ENCODE measurements around the gene GTPBP1.

Gene GTPBP1

DNA sequence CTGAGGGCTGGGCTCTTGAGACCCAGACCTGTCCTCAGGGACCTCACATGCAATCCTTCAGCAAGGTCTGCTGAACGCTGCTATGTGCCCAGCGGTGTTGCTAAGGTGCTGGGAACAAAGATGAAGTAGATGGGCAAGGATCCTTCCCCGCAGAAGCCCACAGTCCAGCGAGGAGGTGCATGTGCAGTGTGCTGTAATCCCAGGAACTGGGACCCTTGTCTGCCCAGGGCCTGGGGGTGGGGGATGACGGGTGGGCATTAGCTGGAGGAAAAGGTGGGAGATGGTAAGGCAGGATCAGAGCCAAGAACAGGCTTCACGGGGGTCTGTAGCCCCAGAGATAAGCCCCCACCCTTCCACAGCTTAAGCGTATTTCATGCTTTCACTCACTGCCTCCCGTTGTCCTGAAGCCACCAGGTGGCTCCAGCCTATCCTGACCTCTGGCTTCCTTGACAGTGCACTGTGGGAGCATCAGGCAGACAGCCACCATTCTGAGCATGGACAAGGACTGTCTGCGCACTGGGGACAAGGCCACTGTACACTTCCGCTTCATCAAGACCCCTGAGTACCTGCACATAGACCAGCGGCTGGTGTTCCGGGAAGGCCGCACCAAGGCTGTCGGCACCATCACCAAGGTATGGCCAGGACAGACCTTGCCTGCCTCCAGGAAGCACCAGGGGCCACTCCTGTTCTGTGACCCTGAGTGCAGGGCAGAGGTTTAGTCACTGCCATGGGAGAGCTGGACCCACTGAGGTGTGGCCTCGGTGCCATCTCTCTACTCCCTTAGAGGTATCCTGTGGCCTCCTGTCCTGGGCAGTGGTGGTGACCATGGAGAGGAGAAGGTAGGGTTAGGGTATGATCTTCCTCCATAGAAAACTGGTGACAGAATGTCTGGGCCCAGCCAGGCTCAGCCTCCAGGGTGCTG lies 22.0 kb downstream of the GTPBP1 start:
- no peak for DNase-seq

DNA sequence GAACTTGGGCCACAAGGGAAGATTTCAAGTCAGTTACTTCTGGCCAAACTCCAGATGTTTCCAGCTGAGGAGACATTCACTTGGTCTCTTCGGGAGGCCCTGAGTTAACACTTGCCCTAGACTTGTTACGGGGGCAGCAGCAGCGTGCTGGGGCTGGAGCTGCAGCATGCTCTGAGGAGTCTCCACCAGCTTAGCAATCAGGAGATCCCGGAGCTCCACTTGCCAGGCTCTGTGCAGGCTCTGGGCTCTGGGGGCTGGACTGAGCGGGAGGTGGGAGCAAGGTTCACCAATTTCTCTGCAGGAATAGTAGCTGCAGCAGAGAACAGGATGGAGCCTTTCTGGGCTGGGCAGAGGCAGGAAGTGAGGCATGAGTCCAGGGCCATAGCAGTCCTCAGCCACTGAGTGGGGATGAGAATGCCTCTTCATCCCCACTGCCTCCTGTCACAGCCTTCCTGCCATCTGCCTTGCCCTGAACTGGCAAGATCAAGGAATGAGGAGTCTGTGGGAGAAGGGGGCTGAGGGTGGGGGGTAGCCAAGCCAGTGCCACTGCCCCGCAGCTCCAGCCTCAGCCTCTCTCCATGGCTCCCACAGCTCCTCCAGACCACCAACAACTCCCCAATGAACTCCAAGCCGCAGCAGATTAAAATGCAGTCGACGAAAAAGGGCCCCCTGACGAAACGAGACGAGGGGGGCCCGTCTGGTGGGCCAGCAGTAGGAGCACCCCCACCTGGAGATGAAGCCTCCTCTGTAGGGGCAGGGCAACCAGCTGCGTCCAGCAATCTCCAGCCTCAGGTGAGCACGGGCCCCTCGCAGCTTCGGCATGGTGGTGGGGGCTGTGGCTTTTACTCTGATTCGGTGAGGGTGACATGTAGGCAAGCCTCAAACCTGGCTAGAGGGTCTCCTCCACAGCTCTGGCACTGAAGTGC lies 23.4 kb downstream of the GTPBP1 start:
- no peak for DNase-seq

- no peak for DNase-seq
Observed at GRCh38 chr22:38729946-38730345, 24.2 kb downstream of the GTPBP1 start.

- DNase-seq = no peak
Observed at GRCh38 chr22:38730411-38730871, 24.7 kb downstream of the GTPBP1 start.

GRCh38 chr22:38731703-38732161 lies 26.0 kb downstream of the GTPBP1 start:
- no peak for DNase-seq

- no peak for DNase-seq
Observed at GRCh38 chr22:38732251-38732815, 26.6 kb downstream of the GTPBP1 start.

DNA sequence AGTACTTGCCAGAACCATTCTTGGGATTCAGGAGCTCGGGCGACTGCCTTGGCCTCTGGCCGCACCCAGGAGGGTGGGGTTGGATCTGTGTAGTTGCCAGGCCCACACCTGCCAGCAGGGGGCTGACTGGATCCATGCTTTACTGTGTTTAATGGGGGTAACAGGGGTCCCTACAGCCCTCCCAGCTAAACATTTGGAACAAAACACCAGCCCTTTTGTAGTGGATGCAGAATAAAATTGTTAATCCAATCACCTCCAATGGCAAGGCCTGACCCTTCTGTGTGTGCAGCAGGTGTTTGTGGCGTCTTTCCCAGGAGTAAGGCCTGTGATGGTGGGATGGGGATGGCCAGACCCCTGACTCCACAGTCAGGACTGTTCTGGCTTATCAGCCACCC lies 27.6 kb downstream of the GTPBP1 start:
- no peak for DNase-seq

DNA sequence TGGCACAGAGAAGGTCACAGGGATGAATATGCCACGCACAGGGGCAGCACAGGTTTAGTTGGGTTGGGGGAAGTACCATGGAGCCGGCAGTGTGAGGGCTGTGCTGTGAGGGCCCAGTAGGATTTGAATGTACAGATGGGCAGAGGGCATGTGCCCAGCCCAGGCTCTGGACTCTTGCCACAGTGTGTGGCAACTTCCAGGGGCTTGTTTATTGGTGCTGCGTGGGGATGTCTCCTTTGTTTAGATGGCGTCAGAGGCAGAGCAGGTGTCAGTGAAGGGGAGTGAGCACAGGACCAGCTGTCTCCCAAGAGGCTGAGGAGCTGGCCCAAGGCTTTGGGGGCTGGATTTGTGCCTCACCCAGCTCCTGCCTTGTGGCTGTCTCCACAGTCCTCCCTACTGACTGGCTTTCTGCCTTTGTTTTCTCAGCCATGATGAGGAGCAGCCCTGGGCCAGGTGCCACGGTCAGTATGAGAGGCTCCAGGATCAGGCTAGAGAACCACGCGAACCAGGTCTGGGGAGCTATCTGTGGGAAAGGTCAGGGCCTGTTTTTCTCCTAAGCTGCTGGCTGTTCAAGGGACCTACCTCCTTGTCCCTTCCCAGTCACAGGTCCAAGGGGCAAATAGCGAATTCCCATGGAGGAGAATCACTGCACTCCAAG lies 28.1 kb downstream of the GTPBP1 start:
- DNase-seq = peak; percentile 51

GRCh38 chr22:38734421-38735100 lies 28.8 kb downstream of the GTPBP1 start:
- no peak for DNase-seq

GRCh38 chr22:38735126-38735464 lies 29.4 kb downstream of the GTPBP1 start:
- DNase-seq = no peak

GRCh38 chr22:38735465-38736256 lies 29.9 kb downstream of the GTPBP1 start:
- DNase-seq = no peak

DNA sequence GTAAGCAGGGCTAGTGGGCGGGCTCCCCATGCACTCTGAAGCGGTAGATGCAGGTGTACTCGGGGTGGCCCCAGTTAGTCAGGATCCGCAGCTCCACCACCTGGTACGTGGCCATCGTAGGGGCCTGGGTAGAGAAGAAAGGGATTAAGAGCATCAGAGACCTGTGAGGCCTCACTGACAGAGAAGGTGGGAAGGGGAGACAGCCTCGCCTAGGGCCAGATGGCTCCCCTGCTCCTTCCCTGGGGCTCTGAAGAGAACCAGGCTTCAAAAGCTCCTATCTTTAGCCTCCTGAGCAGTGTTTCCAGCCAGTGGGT lies 30.5 kb downstream of the GTPBP1 start:
- no peak for DNase-seq

- no peak for DNase-seq
Observed at GRCh38 chr22:38737302-38738060, 31.7 kb downstream of the GTPBP1 start.

DNA sequence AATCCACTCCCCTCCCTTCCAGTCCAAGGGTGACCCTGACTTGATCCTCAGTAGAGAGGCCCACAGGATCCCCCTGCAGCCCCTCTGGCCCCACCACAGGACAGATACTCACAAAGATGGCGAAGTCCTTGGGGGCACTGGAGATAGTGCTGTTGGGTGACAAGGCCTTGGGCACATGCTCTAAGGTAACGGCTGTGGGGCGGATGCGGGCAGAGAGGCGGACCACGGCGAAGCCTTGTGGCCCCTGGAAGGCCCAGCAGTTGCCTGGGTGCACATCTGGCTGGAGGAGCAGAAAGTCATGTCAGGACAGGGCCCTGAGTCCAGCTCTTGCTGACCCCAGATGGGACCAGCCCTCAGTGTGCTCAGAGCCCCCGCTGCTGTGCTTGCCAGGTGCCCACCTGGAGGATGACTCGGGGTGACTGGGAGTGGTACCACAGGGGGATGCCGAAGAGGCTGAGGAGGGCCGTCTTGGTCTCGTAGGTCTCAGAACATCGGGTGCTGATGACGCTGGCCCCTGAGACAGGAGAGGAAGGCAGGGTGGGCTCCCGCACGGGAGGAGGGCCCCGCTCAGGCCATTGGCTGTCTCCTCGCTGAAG lies 32.8 kb downstream of the GTPBP1 start:
- no peak for DNase-seq

GRCh38 chr22:38739300-38740055 lies 33.7 kb downstream of the GTPBP1 start:
- no peak for DNase-seq

GRCh38 chr22:38740116-38740723 lies 34.5 kb downstream of the GTPBP1 start:
- no peak for DNase-seq

DNA sequence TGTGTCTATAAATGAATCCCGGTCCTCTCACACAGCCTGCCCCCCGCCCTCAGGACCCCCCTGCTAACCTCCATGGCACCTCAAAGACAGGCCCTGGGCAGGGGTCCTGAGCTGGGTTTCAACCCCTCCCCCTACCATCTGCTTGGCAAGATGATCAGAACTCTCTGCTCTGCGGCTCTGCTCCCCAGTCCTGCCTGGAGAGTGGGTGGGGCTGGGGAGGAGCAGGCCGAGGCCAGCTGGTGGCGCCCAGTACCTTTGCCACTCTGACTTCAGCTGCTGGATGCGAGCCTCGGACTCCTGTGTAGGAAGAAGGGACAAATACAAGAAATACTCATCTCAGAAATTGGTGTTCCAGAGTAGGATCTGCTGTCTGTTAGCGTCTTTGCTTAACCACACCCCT lies 35.0 kb downstream of the GTPBP1 start:
- no peak for DNase-seq

DNA sequence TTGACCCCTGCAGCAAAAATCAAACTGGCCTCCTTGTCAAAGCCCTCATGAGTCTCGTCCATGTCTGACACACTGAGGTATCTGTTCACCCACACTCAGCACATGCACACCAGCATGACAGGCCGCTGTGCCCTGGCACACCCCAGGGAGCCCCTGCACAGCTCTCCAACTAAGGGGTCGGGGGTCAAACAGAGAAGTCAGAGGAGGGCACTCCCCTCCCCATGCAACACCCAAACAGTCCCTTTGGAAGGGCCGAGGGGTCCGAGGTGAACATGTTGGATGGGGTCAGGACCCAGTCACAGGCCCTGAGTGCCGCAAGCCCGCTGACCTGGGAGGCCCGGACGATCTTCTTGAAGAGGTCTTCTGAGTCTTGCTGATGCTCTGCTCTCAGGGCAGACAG lies 35.4 kb downstream of the GTPBP1 start:
- no peak for DNase-seq

DNA sequence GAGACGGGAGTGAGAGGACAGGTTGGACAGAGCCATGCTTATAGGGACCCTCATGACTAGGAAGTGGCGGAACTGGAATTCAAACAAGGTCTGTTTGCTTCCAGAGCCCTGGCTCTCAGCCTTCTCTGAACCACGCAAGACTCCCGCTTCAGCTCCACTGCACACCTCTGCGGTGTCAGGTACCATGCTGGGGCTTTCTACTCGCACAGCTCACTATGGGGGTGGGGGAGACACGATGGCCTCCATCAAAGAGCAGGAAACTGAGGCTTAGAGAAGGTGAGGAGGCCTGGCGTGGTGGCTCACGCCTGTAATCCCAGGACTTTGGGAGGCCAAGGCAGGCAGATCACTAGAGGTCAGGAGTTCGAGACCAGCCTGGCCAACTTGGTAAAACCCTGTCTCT lies 35.8 kb downstream of the GTPBP1 start:
- DNase-seq = no peak

Data from NCI-H226 (cell line).